Glomerular visceral epithelial cell (primary cell): Measurements from ENCODE around the gene SP7.
A peak's percentile ranks its signal among the peaks of the same experiment; 100 is the strongest.
"Not testable (repeated sequence)": the region's sequence is repeated elsewhere in the genome, so short reads cannot be mapped to it uniquely, and the experiment has no call there.

Source experiments
- DNase-seq: peaks from one replicate; pipeline ENCODE4 v3.0.0-alpha.2; 2016; ENCODE audit errors: extremely low spot score

The SP7 gene

GRCh38 chr12:53320352-53321195 lies 15.6 kb downstream of the SP7 start:
- DNase-seq: no peak

DNA sequence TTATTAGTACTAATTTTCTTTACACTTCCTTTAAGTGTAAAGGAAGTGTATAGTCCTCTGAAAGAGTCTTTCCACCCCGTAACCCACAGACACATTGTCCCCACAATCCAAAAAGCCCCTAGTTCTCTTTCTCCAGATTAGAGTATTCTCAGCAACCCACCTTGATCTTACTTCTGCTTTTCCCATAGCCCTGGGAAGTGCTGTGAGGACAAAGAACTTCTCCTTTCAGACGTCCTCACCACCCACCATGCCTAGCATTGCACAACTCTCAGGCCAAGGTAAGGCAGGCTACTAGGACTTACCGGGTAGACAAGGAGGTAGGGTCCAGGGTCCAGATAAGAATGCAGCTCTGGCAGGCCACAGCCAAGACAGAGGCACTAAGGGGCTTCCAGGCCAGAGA lies 22.2 kb downstream of the SP7 start:
- no peak for DNase-seq

DNA sequence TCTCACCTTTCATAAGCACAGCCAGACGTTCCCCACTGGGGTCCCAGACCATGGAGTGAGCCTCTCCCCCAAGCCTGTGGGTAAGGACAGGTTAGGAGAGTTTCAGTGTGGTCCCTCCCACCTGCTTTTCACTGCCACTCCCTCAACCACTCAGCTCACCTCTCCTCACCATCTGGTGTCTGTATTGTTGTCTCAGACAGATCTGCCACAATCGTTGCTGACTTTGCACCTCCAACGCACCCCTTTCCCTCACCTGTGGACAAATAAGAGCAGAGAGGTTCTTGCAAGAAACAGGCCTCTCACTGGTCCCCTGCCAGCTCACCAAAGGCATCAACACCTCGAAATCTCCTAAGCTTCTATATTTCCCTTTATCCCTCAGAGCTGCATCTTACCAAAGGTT lies 27.9 kb downstream of the SP7 start:
- no peak for DNase-seq

- DNase-seq: no peak
These were observed 29.3 kb downstream of the SP7 start for GRCh38 chr12:53306826-53307225.

GRCh38 chr12:53302903-53303302 lies 33.3 kb downstream of the SP7 start:
- no peak for DNase-seq

GRCh38 chr12:53300187-53300586 lies 36.0 kb downstream of the SP7 start:
- peak; percentile 15 for DNase-seq

DNA sequence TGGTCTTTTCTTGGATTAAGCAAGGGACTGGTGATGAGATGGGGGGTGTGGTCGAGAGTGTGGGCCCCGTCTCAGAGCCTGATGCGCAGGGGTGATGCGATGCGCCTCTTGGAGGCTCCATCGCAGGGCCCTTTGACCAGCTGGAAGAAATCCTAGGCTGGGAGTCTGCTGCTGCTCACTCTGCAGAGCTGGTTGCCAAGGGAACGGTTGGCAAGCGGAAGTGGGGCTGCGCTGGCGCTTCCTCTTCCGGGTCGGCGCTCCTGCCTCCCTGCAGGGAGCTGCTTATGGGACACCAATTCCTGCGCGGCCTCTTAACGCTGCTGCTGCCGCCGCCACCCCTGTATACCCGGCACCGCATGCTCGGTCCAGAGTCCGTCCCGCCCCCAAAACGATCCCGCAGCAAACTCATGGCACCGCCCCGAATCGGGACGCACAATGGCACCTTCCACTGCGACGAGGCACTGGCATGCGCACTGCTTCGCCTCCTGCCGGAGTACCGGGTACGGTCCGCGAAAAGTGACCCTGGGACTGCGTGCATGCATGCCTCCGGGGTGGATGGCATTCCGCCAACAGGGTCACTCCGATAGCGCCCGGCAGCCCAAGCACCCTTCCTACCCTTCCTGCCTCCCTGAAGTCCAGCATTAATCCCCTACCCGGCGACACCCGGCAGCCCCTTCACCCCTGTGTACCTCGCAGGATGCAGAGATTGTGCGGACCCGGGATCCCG lies 36.5 kb downstream of the SP7 start, which contains the start of gene MYG1:
Gene MYG1 (plus strand): TSS at position 242 of the 727 bp plus-strand sequence. CDS start 43 bp downstream, at position 285.
- peak; percentile 88 for DNase-seq

DNA sequence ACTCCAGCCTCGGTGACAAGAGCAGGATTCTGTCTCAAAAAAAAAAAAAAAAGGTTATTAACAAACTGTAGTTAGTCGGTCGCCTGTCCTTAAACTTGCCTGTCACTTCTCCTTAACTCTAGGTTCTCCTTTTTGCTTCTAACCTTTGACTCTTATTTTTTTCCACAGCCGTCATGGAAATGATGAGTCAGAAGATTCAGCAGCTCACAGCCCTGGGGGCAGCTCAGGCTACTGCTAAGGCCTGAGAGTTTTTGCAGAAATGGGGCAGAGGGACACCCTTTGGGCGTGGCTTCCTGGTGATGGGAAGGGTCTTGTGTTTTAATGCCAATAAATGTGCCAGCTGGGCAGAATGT lies 37.1 kb downstream of the SP7 start:
- DNase-seq: peak; percentile 24

GRCh38 chr12:53298164-53298563 lies 38.0 kb downstream of the SP7 start:
- no peak for DNase-seq

- DNase-seq: not testable (repeated sequence)
These were observed 39.0 kb downstream of the SP7 start for GRCh38 chr12:53297106-53297505.

DNA sequence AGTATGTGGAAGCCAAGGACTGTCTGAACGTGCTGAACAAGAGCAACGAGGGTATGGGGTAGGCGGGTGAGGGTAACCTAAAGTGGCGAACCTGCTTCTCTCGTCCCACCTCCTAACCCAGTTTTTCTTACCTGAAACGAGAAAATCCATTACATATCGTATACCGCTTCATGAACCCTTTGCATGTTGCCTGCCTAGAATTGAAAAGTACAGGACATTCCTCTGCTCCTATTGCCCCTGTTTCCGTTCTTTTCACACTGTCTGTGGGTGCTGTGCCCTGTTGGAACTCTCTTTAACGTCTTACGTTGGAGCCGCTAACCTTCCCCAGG lies 40.3 kb downstream of the SP7 start:
- DNase-seq: no peak

DNA sequence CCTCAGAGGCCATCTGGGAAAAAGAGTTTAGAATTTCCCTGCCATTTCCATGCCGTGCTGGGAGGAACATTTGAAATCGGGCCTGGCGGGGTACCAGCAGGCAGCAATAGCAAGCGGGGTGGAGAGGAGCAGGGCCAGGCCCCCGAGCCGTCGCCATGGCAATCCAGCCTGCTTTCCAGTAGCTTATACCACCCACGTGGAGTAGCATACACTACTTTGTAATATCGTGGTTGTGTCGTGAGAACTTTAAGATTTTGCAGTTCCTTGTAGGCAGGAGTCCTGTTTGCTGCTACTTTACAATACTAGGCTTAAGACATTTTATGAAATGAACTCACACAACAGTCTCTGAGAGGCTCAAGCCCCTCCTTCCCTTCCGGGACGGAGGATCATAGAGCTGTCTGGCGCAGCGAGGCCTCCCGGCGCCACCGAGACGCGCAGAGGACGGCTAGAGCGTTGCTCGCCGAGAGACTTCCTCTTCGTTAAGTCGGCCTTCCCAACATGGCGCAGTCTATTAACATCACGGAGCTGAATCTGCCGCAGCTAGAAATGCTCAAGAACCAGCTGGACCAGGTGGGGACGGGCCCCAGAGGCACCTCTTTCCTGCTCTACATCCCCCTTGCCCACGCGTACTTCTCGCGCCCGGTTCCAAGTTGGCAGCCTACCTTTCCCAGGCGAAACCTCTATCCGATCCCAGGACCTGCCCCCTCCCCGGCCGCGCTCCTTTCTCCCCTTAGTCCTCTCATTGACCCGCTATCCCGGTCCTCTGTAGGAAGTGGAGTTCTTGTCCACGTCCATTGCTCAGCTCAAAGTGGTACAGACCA lies 40.9 kb downstream of the SP7 start, which contains the start of gene PFDN5:
Gene PFDN5 (plus strand): TSS at position 473 of the 821 bp plus-strand sequence. CDS start 26 bp downstream, at position 499.
- DNase-seq: peak; percentile 88

GRCh38 chr12:53292426-53292825 lies 43.7 kb downstream of the SP7 start:
- no peak for DNase-seq

DNA sequence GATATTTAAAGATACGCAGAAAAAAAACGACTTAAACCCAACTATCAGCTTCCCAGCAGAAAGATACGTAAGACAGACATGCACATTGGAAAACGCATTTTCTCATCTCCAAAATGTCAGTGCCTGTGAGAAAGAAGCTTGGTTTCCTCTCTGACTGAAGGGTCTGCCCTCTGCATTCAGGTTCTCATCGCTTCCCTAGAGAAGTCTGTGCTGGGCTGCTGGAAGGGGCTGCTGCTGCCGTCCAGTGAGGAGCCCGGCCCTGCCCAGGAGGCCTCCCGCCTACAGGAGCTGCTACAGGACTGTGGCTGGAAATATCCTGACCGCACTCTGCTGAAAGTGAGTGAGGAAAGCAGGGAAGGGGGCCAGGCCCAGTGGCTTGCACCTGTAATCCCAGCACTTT lies 45.5 kb downstream of the SP7 start:
- no peak for DNase-seq

DNA sequence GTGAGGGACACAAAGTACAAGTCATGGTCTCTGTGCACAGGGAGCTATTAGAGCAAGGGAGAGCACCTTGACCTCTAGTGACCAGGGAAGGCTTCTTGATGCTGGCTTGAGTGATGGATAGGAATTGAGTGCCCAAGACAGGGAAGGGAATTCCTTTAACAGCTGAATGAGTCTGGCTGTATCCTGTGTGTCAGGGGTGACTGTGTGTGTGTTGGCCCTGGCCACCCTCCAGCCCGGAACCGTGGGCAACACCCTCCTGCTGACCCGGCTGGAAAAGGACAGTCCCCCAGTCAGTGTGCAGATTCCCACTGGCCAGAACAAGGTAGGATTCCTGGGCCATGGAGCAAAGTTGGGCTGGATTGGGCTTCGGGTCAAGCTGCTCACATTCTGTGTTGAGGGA lies 46.3 kb downstream of the SP7 start:
- DNase-seq: peak; percentile 49

GRCh38 chr12:53288322-53288721 lies 47.8 kb downstream of the SP7 start:
- no peak for DNase-seq

DNA sequence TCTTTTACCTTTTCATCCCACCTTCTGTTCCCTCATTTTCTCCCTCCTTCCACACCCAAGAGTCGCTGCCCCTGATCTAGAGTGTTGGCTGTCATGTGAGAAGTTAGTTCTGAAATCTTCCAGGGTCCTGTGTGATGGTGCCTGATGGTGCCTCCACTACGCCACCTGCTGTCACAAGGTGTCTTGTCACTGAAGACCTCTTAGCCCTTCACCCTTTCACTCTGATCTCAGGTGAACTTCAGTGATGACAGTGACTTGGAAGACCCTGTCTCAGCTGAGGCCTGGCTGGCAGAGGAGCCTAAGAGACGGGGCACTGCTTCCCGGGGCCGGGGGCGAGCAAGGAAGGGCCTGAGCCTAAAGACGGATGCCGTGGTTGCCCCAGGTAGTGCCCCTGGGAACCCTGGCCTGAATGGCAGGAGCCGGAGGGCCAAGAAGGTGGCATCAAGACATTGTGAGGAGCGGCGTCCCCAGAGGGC lies 48.4 kb downstream of the SP7 start:
- peak; percentile 63 for DNase-seq

GRCh38 chr12:53286448-53286847 lies 49.7 kb downstream of the SP7 start:
- DNase-seq: no peak

DNA sequence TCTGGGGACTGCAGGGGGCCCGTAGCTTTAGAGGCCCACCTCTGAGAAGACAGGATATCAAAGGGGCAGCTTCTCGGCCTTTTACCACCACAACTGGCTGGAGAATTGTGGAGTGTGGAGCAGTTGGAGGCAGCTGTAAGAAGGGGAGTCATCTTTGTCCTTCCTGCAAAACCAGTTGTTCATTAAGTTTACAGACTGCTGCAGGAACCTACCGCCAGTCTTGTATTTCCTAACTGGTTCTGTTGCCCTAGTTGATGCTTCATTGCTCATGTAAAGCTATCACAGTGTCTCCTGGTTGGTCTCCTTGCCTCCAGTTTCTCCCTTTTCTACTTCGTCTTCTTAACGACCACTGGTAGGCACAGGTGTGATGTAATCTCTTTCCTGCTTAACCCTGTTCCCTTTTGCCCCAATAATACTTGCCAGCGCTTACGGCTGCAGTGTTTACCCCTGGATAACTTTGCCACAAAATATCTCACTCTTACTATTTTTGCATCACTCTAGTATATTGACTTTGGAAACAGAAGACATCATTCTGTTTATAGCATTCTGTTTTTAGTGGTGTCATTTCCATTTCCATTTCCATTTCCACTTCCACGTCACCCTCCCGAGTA lies 56.2 kb downstream of the SP7 start:
- no peak for DNase-seq

DNA sequence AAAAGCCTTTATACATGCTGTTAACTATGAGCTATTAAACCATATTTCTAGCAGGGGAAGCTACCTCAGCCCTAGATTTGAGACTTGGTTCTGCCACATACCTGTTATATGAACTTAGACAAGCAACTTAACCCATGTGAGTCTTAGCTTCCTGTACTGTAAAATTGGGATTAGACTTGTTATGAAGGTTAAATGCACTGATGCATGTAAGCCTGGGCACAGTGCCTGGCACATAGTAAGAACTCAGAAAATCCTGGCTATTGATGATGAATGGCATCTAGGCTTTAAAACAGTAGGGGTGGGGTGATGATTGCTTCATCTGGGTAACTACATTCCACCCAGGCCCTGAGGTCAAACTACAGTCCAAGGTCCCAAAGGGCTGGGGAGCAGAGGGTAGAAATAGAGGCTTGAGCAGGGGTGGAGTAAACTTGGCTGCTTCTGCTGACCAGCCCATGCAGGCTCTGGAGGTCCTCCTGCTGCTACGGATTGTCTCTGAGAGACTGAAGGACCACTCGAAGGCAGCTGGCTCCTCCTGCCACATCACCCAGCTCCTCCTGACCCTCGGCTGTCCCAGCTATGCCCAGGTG lies 56.8 kb downstream of the SP7 start:
- no peak for DNase-seq

GRCh38 chr12:53277981-53278380 lies 58.2 kb downstream of the SP7 start:
- DNase-seq: no peak
